ENCODE results near the gene PSORS1C1. TPM values are rescaled to one million over a fixed set of nuclear protein-coding genes. Genes with fewer than 3 reads are reported as not detected.

Gene PSORS1C1
- total RNA-seq, 2 experiments from 2014 or later: 0.18 to 0.33 TPM

DNA sequence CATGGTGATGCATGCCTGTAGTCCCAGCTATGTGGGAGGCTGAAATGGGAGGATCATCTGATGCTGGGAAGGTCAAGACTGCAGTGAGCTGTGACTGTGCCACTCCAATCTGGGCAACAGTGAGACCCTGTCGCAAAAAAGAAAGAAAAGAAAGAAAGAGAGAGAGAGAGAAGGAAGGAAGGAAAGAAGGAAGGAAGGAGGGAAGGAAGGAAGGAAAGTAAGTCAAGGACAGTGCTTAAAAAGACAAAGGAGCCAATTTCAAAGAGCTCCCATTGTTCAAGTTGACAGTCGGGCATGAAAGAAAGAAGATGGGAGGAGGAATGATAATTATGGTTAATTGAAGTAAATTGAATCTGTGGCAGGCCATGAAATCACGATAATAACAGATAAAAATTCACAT, 18.4 kb upstream of the PSORS1C1 start:
- intact Hi-C loops (cut with DNase I, micrococcal nuclease): no loop called here
- Mint-ChIP-seq H3K4me3 (no peak overlapping the region), H3K27ac (no peak overlapping the region), H3K36me3 (ENCODE audit: low read depth) (no peaks in the 10 kb centered on the region), H3K9me3 (ENCODE audit: low read depth) (no peaks in the 10 kb centered on the region), H3K4me1 (peaks cover 41% of the 10 kb centered on the region), H3K27me3 (no peaks in the 10 kb centered on the region)
- ChIA-PET CTCF (interaction anchor here (1.2 to 2.0 kb wide), 2 partner anchors 9 to 17 kb away, joined by 4 to 12 read pairs; no protein-coding TSS in a partner anchor), POLR2A (no interaction called here)
- no peak for ATAC-seq
- DNase-seq: no peak

DNA sequence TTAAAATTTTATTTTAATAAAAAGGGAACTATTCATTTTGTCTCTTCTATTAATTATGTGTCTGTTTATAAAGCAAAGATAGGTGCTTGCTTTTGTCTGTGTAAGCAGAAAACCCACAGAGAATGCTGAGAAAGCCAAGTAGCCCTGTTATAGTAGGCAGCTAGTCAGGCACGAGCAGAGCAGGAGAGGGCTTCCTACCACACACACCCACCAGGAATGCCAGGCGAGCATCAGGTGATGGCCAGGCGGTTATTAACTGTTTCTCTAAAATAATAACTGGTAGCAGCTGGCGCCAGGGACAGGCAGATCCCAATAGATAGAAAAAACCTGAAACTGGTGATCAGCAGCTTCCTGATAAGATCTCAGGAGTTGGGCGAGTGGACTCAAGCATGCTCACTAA, 17.9 kb upstream of the PSORS1C1 start:
- CTCF ChIA-PET: interaction anchor here (0.7 to 2.0 kb wide), 3 partner anchors 9 to 713 kb away, joined by 3 to 12 read pairs (median 4); no protein-coding TSS in a partner anchor
- no peaks in the 10 kb centered on the region for H3K9me3 Mint-ChIP-seq (ENCODE audit: low read depth)

DNA sequence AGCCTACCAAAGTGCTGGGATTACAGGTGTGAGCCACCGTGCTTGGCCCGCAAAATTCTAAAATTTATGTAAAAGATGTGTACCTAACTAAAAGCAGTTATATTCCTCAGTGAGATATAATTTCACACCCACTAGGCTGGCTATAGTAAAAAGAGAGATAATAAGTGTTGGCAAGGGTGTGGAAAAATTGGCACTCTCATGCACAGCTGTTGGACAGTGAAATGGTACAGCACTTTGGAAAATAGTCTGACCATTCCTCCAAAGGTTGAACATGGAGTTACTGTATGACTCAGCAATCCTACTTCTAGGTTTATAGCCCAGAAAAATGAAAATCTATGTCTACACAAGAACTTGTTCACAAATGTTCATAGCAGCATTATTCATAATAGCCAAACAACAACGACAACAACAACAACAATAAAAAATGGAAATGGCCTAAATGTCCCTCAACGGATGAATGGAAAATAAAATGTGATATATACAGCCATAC, 16.1 kb upstream of the PSORS1C1 start:
- Mint-ChIP-seq H3K9me3 (ENCODE audit: low read depth) (no peaks in the 10 kb centered on the region), H3K27ac (no peak overlapping the region), H3K27me3 (no peaks in the 10 kb centered on the region), H3K4me1 (peaks cover 38% of the 10 kb centered on the region), H3K4me3 (no peak overlapping the region), H3K36me3 (ENCODE audit: low read depth) (no peaks in the 10 kb centered on the region)
- CTCF ChIA-PET: interaction anchor here (0.6 to 2.2 kb wide), 3 partner anchors 11 to 183 kb away, joined by 3 to 5 read pairs (median 3); no protein-coding TSS in a partner anchor
- DNase-seq (no peak), ATAC-seq (no peak)
- POLR2A ChIA-PET: no interaction called here
- intact Hi-C loops (cut with DNase I, micrococcal nuclease): no loop called here

More for the DNA sequence above, 17.9 kb upstream of the PSORS1C1 start:
- no peak for DNase-seq
- no peaks in the 10 kb centered on the region for H3K27me3 Mint-ChIP-seq
- ATAC-seq: no peak
- no peaks in the 10 kb centered on the region for H3K36me3 Mint-ChIP-seq (ENCODE audit: low read depth)
- H3K4me3 Mint-ChIP-seq: no peak overlapping the region
- intact Hi-C loops (cut with DNase I, micrococcal nuclease): no loop called here
- POLR2A ChIA-PET: no interaction called here
- peaks cover 41% of the 10 kb centered on the region for H3K4me1 Mint-ChIP-seq
- no peak overlapping the region for H3K27ac Mint-ChIP-seq

DNA sequence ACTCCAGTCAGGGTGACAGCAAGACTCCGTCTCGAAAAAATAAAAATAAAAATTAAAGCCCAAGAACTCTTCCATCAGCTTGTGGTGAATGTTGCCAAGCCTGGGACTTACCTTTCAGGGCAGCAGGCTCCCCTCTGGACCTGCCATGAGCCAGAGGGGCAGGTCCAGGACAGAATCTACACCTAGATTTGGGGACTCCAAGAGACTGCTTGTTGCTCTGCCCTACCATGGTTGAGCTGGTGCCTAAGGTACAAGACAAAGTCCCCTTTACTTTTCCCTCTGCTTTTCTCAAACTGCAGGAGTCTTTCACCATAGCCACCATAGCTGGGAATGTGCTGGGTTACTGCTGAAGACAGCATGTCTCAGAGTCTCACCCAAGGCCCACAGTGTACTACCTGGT, 11.5 kb upstream of the PSORS1C1 start:
- no peaks in the 10 kb centered on the region for H3K27me3 Mint-ChIP-seq
- ATAC-seq (no peak), DNase-seq (no peak)
- H3K27ac Mint-ChIP-seq: no peak overlapping the region
- ChIA-PET CTCF (interaction anchor here (1.1 to 2.0 kb wide), 5 partner anchors 10 to 263 kb away, joined by 3 to 10 read pairs (median 4); no protein-coding TSS in a partner anchor), POLR2A (no interaction called here)
- no peak overlapping the region for H3K4me3 Mint-ChIP-seq
- no peaks in the 10 kb centered on the region for H3K36me3 Mint-ChIP-seq (ENCODE audit: low read depth)
- no peaks in the 10 kb centered on the region for H3K4me1 Mint-ChIP-seq
- intact Hi-C loops (cut with DNase I, micrococcal nuclease): no loop called here
- no peaks in the 10 kb centered on the region for H3K9me3 Mint-ChIP-seq (ENCODE audit: low read depth)

DNA sequence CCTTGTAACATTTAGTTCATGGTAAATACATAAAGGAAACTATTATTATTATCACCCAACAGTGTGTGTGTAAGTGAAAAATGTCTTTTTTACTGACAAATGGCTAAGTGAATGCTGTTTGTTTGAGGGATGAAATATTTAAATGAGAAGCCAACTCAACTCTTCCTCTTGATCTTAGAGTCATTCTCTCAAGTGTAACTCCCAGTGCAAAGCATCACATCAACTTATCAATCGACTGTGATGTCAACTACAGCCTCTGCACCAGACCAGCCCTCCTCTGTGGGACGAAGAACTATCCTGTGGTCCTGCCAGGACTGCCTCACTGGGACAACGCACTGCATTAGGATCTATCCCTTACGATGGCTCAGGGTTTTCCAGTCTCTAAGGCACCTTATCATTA, 7.5 kb upstream of the PSORS1C1 start:
- no peak overlapping the region for H3K27ac Mint-ChIP-seq
- intact Hi-C loops (cut with DNase I, micrococcal nuclease): no loop called here
- CTCF ChIA-PET: no interaction called here
- H3K36me3 Mint-ChIP-seq (ENCODE audit: low read depth): no peaks in the 10 kb centered on the region
- no peak overlapping the region for H3K4me3 Mint-ChIP-seq
- POLR2A ChIA-PET: no interaction called here
- no peaks in the 10 kb centered on the region for H3K27me3 Mint-ChIP-seq
- DNase-seq (no peak), ATAC-seq (peak; percentile 61)
- H3K9me3 Mint-ChIP-seq (ENCODE audit: low read depth): no peaks in the 10 kb centered on the region
- no peaks in the 10 kb centered on the region for H3K4me1 Mint-ChIP-seq

DNA sequence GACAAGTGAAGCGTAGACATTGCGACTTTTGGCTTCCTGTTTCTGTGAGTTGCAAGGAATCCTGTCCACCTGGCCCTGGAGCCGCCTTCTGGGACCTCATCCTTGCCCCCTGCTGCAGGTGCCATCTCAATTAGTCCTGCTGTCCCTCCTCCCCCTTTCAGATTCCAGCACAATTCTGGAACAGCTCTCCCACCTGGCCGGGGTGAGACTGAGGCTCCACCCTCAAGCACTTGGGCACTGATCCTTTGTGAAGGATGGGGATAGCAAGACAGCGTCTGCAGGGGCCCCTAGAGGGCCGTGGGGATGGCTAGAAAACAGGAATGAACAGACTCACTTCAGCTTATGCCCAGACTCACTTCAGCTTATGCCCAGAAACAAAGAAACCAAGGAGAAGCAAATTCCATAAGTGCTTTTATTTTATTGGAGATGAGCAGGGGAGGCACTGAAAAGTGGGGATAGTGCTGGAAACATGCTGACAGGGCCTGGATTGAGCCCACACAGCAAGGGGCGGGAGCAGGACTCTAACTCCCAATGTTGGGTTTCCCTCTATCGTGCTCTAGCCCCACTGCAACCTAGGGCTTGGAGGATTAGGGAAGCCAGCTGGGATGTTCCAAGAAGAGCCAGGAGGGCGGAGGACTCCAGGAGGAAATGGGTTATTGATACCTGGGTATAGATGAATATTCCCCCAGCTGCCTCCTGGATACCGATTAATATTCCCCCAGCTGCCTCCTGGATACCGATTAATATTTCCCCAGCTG, 3.6 kb upstream of the PSORS1C1 start:
- no peak for ATAC-seq
- no peaks in the 10 kb centered on the region for H3K9me3 Mint-ChIP-seq (ENCODE audit: low read depth)
- H3K27me3 Mint-ChIP-seq: no peaks in the 10 kb centered on the region
- no peaks in the 10 kb centered on the region for H3K36me3 Mint-ChIP-seq (ENCODE audit: low read depth)
- no peak for DNase-seq
- no peak overlapping the region for H3K4me3 Mint-ChIP-seq
- CTCF ChIA-PET: interaction anchor here (0.6 to 1.0 kb wide), 2 partner anchors 32 to 410 kb away, joined by 3 read pairs; no protein-coding TSS in a partner anchor
- intact Hi-C loops (cut with DNase I, micrococcal nuclease): no loop called here
- POLR2A ChIA-PET: no interaction called here
- no peak overlapping the region for H3K27ac Mint-ChIP-seq
- no peaks in the 10 kb centered on the region for H3K4me1 Mint-ChIP-seq

DNA sequence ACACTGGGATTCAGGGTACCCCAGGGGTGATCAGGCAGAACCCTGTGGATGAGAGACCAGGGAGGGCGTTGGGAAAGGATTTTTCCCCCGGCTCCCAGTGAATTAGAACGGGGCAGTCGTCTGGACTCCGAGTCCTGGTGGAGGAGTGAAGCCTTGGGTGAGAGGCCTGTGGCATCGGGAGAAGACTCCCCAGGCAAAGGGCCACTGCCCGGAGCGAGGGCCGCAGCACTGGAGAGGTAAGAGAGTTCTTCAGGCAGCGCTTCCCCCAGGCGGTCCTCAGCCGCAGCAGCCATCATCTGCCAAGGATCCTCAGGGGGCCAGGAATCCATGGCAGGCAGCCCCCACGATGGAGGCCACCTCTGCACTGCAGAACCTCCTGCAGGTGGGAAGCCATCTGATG, 2.9 kb upstream of the PSORS1C1 start:
- Mint-ChIP-seq H3K36me3 (ENCODE audit: low read depth) (no peaks in the 10 kb centered on the region), H3K4me1 (no peaks in the 10 kb centered on the region), H3K27me3 (no peaks in the 10 kb centered on the region), H3K4me3 (no peak overlapping the region), H3K27ac (no peak overlapping the region), H3K9me3 (ENCODE audit: low read depth) (no peaks in the 10 kb centered on the region)
- POLR2A ChIA-PET: no interaction called here
- CTCF ChIA-PET: interaction anchor here (2.0 kb wide), 1 partner anchor 32 kb away, joined by 8 read pairs; no protein-coding TSS in a partner anchor
- ATAC-seq (no peak), DNase-seq (no peak)
- intact Hi-C loops (cut with DNase I, micrococcal nuclease): no loop called here

DNA sequence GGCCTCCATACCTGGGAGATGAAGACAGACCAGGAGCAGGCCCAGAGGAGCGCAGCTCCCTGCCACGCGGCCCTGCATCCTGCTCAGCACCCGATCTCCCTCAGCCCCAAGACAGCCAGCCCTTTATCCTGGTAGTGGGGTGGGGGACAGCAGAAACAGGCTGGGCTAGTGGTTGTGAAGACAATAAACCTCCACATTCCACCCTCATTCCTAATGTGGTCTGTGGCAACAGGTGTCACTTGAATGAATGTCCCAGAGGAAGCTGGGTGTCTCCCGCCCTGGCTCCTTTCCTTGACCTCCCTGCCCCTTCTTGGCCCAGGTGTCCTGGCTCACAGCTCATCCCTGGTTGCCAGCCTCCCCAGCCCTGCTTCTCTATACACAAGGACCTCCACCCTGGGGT, 2.1 kb upstream of the PSORS1C1 start, which contains the start of gene C6orf15:
TSS of gene C6orf15 (minus strand) at position 98 of the 400 bp plus-strand sequence. CDS start at position 78, 20 bp downstream.
- ChIA-PET POLR2A (no interaction called here), CTCF (interaction anchor here (0.5 to 2.0 kb wide), 3 partner anchors 33 to 1201 kb away, joined by 3 to 8 read pairs (median 4); no protein-coding TSS in a partner anchor)
- Mint-ChIP-seq H3K4me3 (no peak within 1 kb of the TSS), H3K9me3 (ENCODE audit: low read depth) (no peaks in the 10 kb centered on the region), H3K36me3 (ENCODE audit: low read depth) (no peaks in the 10 kb centered on the region), H3K4me1 (no peaks in the 10 kb centered on the region), H3K27ac (no peak within 1 kb of the TSS), H3K27me3 (no peaks in the 10 kb centered on the region)
- ATAC-seq (no peak), DNase-seq (no peak)
- intact Hi-C loops (cut with DNase I, micrococcal nuclease): no loop called here

DNA sequence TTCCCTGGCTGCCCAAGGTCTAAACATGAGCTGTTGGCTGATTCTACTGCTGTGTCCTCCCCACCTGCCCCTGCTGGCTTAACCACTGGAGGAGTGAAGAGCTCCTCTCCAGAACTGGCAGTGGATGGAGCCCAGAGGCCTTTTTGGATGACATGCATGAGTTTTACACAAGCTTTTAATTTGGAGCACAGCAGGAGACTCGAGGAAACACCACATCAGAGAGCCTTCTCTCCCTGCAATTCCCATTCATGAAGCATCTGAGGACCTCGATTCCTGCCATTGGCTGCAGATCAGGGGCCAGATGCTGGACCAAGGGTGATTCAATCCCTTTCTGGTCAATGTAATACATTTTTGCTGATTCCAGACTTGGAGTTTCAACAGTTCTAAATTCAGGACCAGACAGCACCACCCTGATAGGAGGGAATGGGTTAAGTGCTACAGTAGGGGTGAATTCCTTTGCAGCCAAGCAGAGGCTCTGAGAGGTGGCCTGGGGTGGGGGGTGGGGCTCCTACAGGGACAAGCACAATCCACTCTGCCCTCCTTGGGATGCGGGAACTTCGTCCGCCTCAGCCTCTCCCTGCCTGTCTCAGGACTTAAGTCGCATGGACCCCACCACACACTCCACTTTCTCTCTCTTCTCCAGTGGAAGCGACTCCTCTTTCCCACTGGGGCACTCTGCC, 599 bp upstream of the PSORS1C1 start:
- Mint-ChIP-seq H3K27ac (no peak overlapping the region), H3K36me3 (ENCODE audit: low read depth) (no peaks in the 10 kb centered on the region), H3K9me3 (ENCODE audit: low read depth) (no peaks in the 10 kb centered on the region), H3K4me1 (no peaks in the 10 kb centered on the region), H3K4me3 (no peak overlapping the region), H3K27me3 (peaks cover 2% of the 10 kb centered on the region)
- POLR2A ChIA-PET: no interaction called here
- ATAC-seq (no peak), DNase-seq (no peak)
- CTCF ChIA-PET: interaction anchor here (0.8 to 2.0 kb wide), 3 partner anchors 13 to 34 kb away, joined by 3 to 8 read pairs (median 3); no protein-coding TSS in a partner anchor
- intact Hi-C loops (cut with DNase I, micrococcal nuclease): no loop called here

DNA sequence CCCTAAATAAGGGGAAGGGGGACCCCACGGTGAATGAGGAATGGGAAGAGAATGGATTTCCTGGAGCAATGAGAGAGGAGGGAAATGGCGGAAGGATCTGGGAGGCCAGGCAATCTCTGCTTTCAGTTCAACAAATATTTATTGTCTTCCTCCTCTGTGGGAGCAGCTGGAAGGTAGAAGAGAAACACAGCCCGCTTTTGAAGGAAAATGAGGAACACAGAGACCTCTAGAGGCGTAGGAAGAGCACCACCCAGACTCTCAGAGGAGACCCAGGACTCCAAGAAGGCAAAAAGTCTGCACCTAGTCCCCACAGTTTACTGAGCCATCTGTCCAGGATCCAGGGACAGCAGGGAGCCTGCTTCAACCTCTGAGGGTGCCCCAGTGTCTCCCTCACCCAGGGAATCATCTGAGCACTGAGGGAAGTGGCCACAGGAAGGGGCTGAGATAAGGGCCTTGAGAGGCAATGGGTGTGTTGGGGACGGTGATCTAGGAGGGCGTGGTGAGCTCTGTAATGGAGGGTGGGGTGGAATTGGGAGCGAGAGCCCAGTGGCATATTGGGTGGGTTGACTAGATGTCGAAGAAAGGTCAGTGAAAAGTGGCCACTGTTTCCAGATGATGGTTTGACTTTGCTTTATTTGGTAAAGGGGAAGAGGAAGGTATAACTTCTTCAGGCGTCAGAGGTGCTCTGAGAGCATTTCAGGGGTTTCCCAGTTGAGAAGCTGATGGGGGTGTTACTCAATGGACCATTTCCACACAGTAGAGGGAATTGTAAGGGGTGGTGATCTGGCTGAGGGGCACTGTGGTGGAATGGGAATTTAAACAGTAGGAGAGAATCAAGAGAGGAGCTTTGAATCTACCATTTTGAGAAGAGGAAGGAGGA, 610 bp downstream of the PSORS1C1 start:
- Mint-ChIP-seq H3K36me3 (ENCODE audit: low read depth) (no peaks in the 10 kb centered on the region), H3K27me3 (peaks cover 2% of the 10 kb centered on the region), H3K27ac (no peak overlapping the region), H3K4me1 (no peaks in the 10 kb centered on the region), H3K4me3 (no peak overlapping the region), H3K9me3 (ENCODE audit: low read depth) (no peaks in the 10 kb centered on the region)
- CTCF ChIA-PET: interaction anchor here (1.0 to 1.2 kb wide), 3 partner anchors 12 to 574 kb away, joined by 3 to 5 read pairs (median 3); no protein-coding TSS in a partner anchor
- intact Hi-C loops (cut with DNase I, micrococcal nuclease): no loop called here
- DNase-seq (no peak), ATAC-seq (no peak)
- POLR2A ChIA-PET: no interaction called here
